LNCaP clone FGC (cell line): ENCODE data around the gene NKPD1.
"Not testable (repeated sequence)": the region's sequence is repeated elsewhere in the genome, so short reads cannot be mapped to it uniquely, and the experiment has no call there.

Experiments used
- DNase-seq: peaks from one replicate; pipeline ENCODE4 v3.0.0-alpha.2; 2011; ENCODE audit warnings: low read depth
- H3K4me3 ChIP-seq: 2 replicates; pipeline ENCODE4 v1.5.1; 2011; ENCODE audit warnings: mild to moderate bottlenecking, low read depth, low read length, control low read depth
- CTCF ChIP-seq: IDR thresholded peaks from 2 replicates; pipeline ENCODE4 v1.5.1; 2012; ENCODE audit warnings: mild to moderate bottlenecking; ENCODE audit not compliant: control insufficient read depth, insufficient read depth; ENCODE audit errors: extremely low read depth

Gene NKPD1

GRCh38 chr19:45123440-45123850, 37.3 kb downstream of the NKPD1 start:
- TF ChIP-seq CTCF = no peak
- no peak overlapping the region for H3K4me3 ChIP-seq
- DNase-seq = no peak

GRCh38 chr19:45122832-45123231, 38.0 kb downstream of the NKPD1 start:
- no peak for TF ChIP-seq CTCF
- no peak for DNase-seq
- H3K4me3 ChIP-seq = no peak overlapping the region

GRCh38 chr19:45121827-45122345, 38.9 kb downstream of the NKPD1 start:
- no peak for DNase-seq
- no peak overlapping the region for H3K4me3 ChIP-seq
- no peak for TF ChIP-seq CTCF

- no peak for TF ChIP-seq CTCF
- no peak for DNase-seq
- H3K4me3 ChIP-seq = no peak overlapping the region
These were observed 41.2 kb downstream of the NKPD1 start for GRCh38 chr19:45119582-45119981.

GRCh38 chr19:45118591-45119355, 42.0 kb downstream of the NKPD1 start:
- H3K4me3 ChIP-seq, DNase-seq: not testable (repeated sequence)

- no peak for DNase-seq
- TF ChIP-seq CTCF = no peak
- H3K4me3 ChIP-seq = no peak overlapping the region
These were observed 42.7 kb downstream of the NKPD1 start for GRCh38 chr19:45118106-45118505.

GRCh38 chr19:45117671-45118070, 43.1 kb downstream of the NKPD1 start:
- H3K4me3 ChIP-seq = no peak overlapping the region
- TF ChIP-seq CTCF = no peak
- no peak for DNase-seq
